Stimulated activated naive CD8-positive, alpha-beta T cell treated with anti-CD3 and anti-CD28 coated beads, Interleukin-15, amount 100 ng/mL, for 72 hours (primary cell): Measurements from ENCODE around the gene SEMA3D.

Experiments
- ATAC-seq: fragments of 150-1000 bp; cut with Tn5 transposase; 2 replicates; pipeline ENCODE4 v1.10.0; 2021; ENCODE audit warnings: mild to moderate bottlenecking, moderate library complexity
- DNase-seq, 2 donors: peaks; one replicate each; pipeline ENCODE4 v3.0.0; 2021 to 2022
- H3K27ac Mint-ChIP-seq, 2 donors: one replicate each; pipeline ENCODE4 v1.8.0; 2022; ENCODE audit warnings: mild to moderate bottlenecking in 2 of 2, mixed read lengths in 2 of 2, moderate library complexity in 2 of 2
- H3K27me3 Mint-ChIP-seq: one replicate; pipeline ENCODE4 v1.8.0; 2022; ENCODE audit warnings: mixed read lengths
- H3K4me1 Mint-ChIP-seq: one replicate; pipeline ENCODE4 v1.8.0; 2022; ENCODE audit warnings: mild to moderate bottlenecking, mixed read lengths
- H3K4me3 Mint-ChIP-seq, 2 donors: one replicate each; pipeline ENCODE4 v1.8.0; 2022; ENCODE audit warnings: mild to moderate bottlenecking in 2 of 2, mixed read lengths in 2 of 2, moderate library complexity in 1 of 2
- H3K9me3 Mint-ChIP-seq, 2 donors: one replicate each; pipeline ENCODE4 v1.8.0; 2022; ENCODE audit warnings: mixed read lengths in 2 of 2

SEMA3D gene

GRCh38 chr7:85054306-85054705 lies 132.6 kb downstream of the SEMA3D start:
- no peak for ATAC-seq
- Mint-ChIP-seq H3K9me3 (no peaks in the 10 kb centered on the region), H3K27me3 (no peaks in the 10 kb centered on the region), H3K4me3 (no peak overlapping the region), H3K4me1 (no peaks in the 10 kb centered on the region), H3K27ac (no peak overlapping the region)
- no peak for DNase-seq

GRCh38 chr7:85052894-85053293 lies 134.0 kb downstream of the SEMA3D start:
- Mint-ChIP-seq H3K4me1 (no peaks in the 10 kb centered on the region), H3K9me3 (no peaks in the 10 kb centered on the region), H3K27ac (no peak overlapping the region), H3K4me3 (no peak overlapping the region), H3K27me3 (no peaks in the 10 kb centered on the region)
- ATAC-seq: no peak
- DNase-seq: no peak

DNA sequence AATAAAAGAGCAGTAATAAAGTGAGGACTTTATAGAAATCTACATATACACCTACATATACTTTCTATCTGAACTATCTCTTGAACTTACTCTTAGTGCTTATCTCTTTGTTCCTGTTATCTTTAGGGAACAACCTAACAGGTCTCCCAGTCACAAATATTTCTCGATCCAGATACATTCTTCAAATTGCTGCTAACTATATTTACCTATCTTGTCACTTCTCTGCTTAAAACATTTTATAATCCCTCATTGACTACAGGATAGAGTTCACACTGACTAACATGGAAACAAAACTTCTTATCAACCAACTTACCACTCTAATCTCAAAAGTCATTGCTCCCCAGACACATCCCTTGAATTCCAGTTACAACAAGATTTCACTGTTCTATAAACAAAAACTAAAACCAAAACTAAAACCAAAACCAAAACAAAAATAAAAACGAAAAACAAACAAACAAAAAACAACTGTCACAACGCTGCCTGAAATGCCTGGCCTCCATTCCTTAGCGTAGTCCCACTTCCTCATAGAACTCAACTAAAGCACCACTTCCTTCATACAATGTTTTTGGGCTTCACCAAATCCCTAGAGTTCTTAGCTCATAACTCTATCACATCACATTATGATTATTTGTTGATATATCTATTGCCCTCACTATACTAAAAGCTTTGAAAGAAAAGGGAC lies 134.7 kb downstream of the SEMA3D start:
- no peak overlapping the region for H3K4me3 Mint-ChIP-seq
- H3K27me3 Mint-ChIP-seq: no peaks in the 10 kb centered on the region
- no peaks in the 10 kb centered on the region for H3K9me3 Mint-ChIP-seq
- no peak overlapping the region for H3K27ac Mint-ChIP-seq
- DNase-seq: no peak
- no peaks in the 10 kb centered on the region for H3K4me1 Mint-ChIP-seq
- no peak for ATAC-seq

GRCh38 chr7:85046534-85046933 lies 140.3 kb downstream of the SEMA3D start:
- no peak for ATAC-seq
- no peaks in the 10 kb centered on the region for H3K4me1 Mint-ChIP-seq

GRCh38 chr7:85041605-85042216 lies 145.1 kb downstream of the SEMA3D start:
- Mint-ChIP-seq H3K27me3 (no peaks in the 10 kb centered on the region), H3K4me3 (no peak overlapping the region), H3K9me3 (no peaks in the 10 kb centered on the region), H3K4me1 (no peaks in the 10 kb centered on the region), H3K27ac (no peak overlapping the region)
- no peak for ATAC-seq
- DNase-seq: peak in 1 of 2 donors; percentile 11

More at GRCh38 chr7:85046534-85046933, 140.3 kb downstream of the SEMA3D start:
- DNase-seq: no peak
- Mint-ChIP-seq H3K4me3 (no peak overlapping the region), H3K27me3 (no peaks in the 10 kb centered on the region), H3K27ac (no peak overlapping the region), H3K9me3 (no peaks in the 10 kb centered on the region)

DNA sequence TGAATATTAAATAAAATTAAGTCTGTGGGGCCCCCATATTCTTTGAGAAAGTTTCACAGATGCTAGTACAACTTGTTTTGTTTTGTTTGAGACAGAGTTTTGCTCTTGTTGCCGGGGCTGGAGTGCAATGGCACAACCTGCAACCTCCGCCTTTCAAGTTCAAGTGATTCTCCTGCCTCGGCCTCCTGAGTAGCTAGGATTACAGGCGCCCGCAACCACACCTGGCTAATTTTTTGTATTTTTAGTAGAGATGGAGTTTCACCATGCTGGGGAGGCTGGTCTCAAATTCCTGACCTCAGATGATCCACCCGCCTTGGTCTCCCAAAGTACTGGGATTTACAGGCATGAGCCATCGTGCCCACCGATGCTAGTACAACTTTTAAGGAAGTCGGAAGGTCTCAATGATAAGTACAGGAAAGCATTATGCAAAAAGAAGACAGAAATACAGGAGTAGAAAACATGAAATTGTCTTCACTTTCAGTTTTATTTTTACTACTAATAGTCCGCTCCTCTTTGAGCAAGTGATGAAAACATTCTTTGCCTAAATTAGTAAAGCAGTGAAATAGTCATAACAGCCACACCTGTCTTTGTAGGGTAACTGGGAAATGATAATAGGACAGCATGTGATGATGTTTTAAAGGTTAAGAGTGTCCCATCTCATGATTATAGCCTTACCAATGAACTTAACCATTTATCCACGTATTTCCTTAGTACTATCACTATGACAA lies 147.5 kb downstream of the SEMA3D start:
- no peaks in the 10 kb centered on the region for H3K4me1 Mint-ChIP-seq
- ATAC-seq: no peak
- H3K9me3 Mint-ChIP-seq: no peaks in the 10 kb centered on the region
- no peak overlapping the region for H3K4me3 Mint-ChIP-seq
- H3K27ac Mint-ChIP-seq: no peak overlapping the region
- no peak for DNase-seq
- no peaks in the 10 kb centered on the region for H3K27me3 Mint-ChIP-seq

GRCh38 chr7:85038466-85038865 lies 148.4 kb downstream of the SEMA3D start:
- no peak for ATAC-seq
- DNase-seq: no peak

DNA sequence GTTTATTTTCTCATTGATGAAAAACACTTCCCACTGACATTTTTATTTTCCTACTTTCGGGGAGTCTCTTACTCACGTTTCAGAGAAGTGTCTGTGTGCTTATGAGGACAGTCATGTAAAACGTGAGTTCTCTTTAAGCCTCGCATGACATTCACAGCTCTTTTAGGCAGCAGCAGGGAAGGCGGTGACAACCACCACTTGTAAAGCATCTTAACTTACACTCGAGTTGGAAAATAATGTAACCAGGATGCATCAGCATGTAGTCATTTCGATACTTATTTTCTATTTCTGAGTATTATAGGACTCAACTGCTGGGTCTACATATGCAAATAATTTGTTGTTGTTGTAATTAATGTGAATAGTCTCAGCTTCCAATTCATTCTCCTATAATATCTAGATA lies 153.6 kb downstream of the SEMA3D start:
- no peak for DNase-seq
- no peak overlapping the region for H3K4me3 Mint-ChIP-seq
- no peaks in the 10 kb centered on the region for H3K27me3 Mint-ChIP-seq
- no peaks in the 10 kb centered on the region for H3K9me3 Mint-ChIP-seq
- no peaks in the 10 kb centered on the region for H3K4me1 Mint-ChIP-seq
- ATAC-seq: no peak
- H3K27ac Mint-ChIP-seq: no peak overlapping the region

More at GRCh38 chr7:85038466-85038865, 148.4 kb downstream of the SEMA3D start:
- Mint-ChIP-seq H3K27me3 (no peaks in the 10 kb centered on the region), H3K27ac (no peak overlapping the region), H3K9me3 (no peaks in the 10 kb centered on the region), H3K4me1 (no peaks in the 10 kb centered on the region), H3K4me3 (no peak overlapping the region)

DNA sequence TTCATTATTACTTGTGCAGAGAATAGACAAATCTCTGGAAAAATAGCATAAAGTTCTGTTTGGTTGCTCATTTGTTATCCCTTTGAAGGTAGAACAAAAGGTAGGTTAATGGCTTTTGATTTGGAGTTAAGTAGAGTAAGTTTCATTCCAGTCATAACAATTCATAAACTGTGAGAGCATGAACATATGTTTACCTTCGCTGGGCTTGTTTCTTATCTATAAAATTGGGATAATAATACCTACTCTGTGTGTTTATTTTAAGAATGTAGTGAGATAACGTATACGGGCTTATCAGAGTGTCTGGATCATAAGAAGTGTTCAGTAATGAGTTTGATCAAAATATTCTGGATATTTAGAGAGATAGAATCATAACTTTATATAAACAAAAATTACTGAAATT lies 155.4 kb downstream of the SEMA3D start:
- ATAC-seq (no peak), DNase-seq (no peak)
- H3K27me3 Mint-ChIP-seq: no peaks in the 10 kb centered on the region
- no peak overlapping the region for H3K4me3 Mint-ChIP-seq
- no peaks in the 10 kb centered on the region for H3K4me1 Mint-ChIP-seq
- no peaks in the 10 kb centered on the region for H3K9me3 Mint-ChIP-seq
- H3K27ac Mint-ChIP-seq: no peak overlapping the region

GRCh38 chr7:85030893-85031292 lies 156.0 kb downstream of the SEMA3D start:
- no peaks in the 10 kb centered on the region for H3K4me1 Mint-ChIP-seq
- DNase-seq (no peak), ATAC-seq (no peak)
- H3K27ac Mint-ChIP-seq: no peak overlapping the region
- H3K9me3 Mint-ChIP-seq: no peaks in the 10 kb centered on the region
- H3K27me3 Mint-ChIP-seq: no peaks in the 10 kb centered on the region
- H3K4me3 Mint-ChIP-seq: no peak overlapping the region

- peaks cover 2% of the 10 kb centered on the region for H3K27me3 Mint-ChIP-seq
- no peaks in the 10 kb centered on the region for H3K4me1 Mint-ChIP-seq
- no peak for DNase-seq
- H3K4me3 Mint-ChIP-seq: no peak overlapping the region
- H3K27ac Mint-ChIP-seq: no peak overlapping the region
- ATAC-seq: no peak
- no peaks in the 10 kb centered on the region for H3K9me3 Mint-ChIP-seq
Observed at GRCh38 chr7:85025312-85025756, 161.5 kb downstream of the SEMA3D start.

DNA sequence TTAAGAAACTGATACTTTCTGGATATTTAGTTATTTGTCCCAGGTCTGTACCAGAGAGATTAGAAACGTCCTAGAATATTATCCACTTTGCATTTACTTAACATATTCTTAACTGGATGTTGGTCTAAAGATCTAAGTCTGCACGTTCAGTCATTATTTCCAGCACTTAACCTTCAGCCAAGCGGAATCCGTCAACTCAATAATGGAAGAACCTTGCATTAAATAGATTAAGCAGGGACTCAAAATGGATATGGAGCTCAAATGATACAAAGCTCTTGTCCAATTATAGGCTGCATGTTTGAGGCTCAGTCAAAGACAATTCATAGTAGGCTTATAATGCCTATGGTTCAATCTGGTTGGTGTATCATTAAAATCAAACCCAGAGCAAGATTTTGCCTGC lies 162.9 kb downstream of the SEMA3D start:
- H3K27ac Mint-ChIP-seq: no peak overlapping the region
- H3K27me3 Mint-ChIP-seq: peaks cover 7% of the 10 kb centered on the region
- no peaks in the 10 kb centered on the region for H3K4me1 Mint-ChIP-seq
- DNase-seq (no peak), ATAC-seq (no peak)
- H3K4me3 Mint-ChIP-seq: no peak overlapping the region
- H3K9me3 Mint-ChIP-seq: no peaks in the 10 kb centered on the region

DNA sequence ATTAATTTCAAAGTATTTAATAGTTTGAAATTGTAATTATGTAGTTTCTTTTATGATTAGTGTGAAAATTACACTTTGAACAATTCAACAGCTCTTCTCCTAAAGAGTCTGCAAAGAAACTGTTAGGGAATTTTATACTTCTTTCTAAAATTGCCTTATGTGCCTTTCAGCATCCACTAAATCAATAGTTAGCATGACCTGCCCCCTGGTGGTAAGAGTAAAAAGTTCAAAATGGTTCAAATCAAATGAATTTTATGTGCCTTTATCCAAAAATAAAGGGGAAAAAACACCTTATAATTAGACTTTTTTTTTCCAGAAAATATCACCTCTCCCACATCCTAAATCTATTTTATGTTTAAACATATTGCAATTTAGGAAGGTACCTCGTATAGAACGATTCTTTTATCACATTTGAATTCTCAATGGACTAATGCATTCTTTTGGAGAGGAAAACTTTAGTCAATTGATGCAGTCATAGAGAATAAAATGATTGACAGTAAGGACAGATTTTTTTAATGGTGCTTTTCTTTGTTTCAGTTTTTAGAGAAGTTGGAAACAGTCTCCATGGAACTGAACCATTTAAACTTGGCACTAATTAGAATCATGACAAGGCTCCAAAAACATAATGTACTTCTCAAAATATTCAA lies 163.7 kb downstream of the SEMA3D start:
- H3K9me3 Mint-ChIP-seq: no peaks in the 10 kb centered on the region
- DNase-seq: peak in 1 of 2 donors; percentile 10
- H3K4me3 Mint-ChIP-seq: no peak overlapping the region
- no peaks in the 10 kb centered on the region for H3K4me1 Mint-ChIP-seq
- no peak overlapping the region for H3K27ac Mint-ChIP-seq
- ATAC-seq: no peak
- H3K27me3 Mint-ChIP-seq: peaks cover 7% of the 10 kb centered on the region

DNA sequence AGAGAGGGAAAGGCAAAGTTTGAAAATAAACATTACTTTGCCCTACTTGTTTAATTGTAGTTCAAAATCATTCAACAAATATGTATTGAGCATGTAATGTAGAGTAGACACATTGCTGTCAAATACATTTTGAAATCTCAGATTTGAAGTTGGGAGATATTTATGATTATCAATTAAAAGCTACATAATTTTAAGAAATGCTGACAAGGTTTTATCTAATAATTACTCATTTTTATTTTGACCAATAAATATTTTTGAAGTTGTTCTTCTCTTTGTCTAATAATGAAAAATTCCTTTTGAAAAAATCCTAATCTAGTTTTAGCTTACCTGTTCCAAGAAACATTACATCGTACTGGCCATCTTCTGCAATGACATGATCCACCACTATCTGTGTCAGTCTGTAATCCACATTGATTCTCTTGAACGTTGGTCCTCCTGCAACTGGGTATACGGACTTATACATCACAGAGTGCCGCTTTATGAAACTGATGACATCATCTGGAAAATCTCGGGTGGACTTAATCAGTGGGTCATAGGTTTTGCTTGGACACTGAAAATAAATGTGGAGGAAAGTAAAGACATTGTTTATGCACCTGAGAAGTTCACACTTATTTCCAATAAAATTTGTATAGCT lies 164.7 kb downstream of the SEMA3D start:
- no peak for DNase-seq
- ATAC-seq: no peak
- Mint-ChIP-seq H3K4me3 (no peak overlapping the region), H3K4me1 (no peaks in the 10 kb centered on the region), H3K9me3 (no peaks in the 10 kb centered on the region), H3K27me3 (peaks cover 7% of the 10 kb centered on the region), H3K27ac (no peak overlapping the region)

GRCh38 chr7:85021101-85021704 lies 165.7 kb downstream of the SEMA3D start:
- H3K27me3 Mint-ChIP-seq: peaks cover 15% of the 10 kb centered on the region
- H3K27ac Mint-ChIP-seq: no peak overlapping the region
- no peak overlapping the region for H3K4me3 Mint-ChIP-seq
- H3K4me1 Mint-ChIP-seq: no peaks in the 10 kb centered on the region
- ATAC-seq (no peak), DNase-seq (no peak)
- no peaks in the 10 kb centered on the region for H3K9me3 Mint-ChIP-seq
